Smooth muscle cell of the brain vasculature (primary cell): ENCODE data around the gene ZNF12.

ENCODE experiments used
- DNase-seq: peaks from one replicate; pipeline ENCODE4 v3.0.0-alpha.2; 2012; ENCODE audit warnings: low read depth, low spot score

Gene ZNF12

DNA sequence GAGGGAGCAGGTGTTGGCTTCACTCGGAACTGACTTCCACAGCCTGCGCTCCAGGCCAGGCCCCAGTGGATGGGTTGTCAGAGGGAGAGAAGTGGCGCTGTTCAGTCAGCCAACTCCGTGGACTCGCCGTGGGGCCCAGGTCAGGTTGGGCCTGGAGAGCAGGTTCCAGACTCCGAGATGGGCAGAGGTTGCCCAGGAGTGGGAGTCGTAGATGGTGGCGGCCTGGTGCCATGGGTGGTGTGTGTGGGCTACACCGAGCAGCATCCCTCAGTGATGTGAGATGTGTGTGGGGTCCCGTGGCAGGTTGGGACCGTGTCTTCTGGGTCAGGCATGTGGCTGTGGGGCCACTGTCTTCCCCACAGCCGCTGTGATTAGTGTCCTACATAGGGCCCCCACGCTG, 59.2 kb downstream of the ZNF12 start:
- DNase-seq: no peak

DNA sequence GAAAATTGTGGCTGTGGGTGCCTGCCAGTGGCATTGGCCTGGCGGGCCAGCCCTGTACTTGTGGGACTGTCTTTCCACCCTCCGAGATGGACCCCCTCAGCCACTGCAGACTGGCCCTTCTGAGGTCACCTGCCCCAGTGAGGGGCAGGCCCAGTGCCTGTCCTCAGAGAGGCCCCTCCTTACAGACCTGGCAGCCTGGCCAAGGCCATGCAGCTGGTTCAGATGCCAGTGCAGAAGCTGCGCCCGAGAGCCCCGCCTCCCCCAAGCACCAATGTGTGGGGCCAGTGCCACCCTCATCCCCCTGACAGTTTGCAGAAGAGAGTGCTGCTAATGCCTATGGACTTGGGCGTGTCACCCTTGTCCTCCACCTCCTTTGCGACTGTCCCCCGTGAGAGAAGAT, 59.7 kb downstream of the ZNF12 start:
- no peak for DNase-seq

DNA sequence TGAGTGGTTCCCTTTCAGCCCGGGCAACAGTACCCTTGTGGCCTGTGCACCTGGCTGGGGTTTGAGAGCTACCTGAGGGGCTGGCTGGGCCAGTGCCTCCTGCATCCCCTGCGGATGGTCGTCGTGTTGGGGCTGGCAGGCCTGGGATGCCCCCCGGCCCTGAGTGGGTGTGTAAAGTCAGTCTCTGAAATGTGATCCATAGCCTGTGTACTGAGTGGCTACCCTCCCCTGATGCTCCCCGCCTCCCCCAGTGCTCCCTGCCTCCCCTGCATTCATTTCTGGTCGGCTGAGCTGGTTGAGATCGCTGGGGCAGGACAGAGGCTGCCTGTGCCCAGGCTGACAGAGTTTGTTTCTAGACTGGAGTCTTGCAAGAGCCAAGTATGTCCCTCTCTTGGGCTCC, 60.3 kb downstream of the ZNF12 start:
- DNase-seq: no peak

DNA sequence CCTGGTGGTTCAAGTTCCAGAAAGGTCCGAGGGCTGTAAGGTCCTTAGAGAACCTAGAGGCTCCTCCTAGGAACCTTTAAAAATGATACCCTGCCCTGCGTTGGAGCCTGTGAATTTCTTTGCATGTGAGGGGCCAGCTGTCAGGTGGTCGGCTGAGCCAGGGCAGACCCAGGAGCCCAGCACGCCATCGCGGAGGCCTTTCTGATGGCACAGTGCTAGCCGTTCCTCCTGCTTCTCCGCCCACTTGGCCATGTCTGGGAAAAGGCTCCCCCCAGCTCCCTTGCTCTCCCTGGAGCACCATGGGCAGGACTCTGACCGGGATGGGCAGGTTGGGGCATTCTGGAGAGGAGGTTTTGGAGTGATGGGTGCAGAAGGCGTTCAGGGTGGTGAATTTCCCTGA, 62.0 kb downstream of the ZNF12 start:
- DNase-seq: no peak

GRCh38 chr7:6643915-6644625, 62.7 kb downstream of the ZNF12 start:
- no peak for DNase-seq

- DNase-seq: no peak
Measured at GRCh38 chr7:6642861-6643640, 63.7 kb downstream of the ZNF12 start.

- no peak for DNase-seq
Measured at GRCh38 chr7:6642239-6642839, 64.4 kb downstream of the ZNF12 start.

- no peak for DNase-seq
Measured at GRCh38 chr7:6641305-6642035, 65.3 kb downstream of the ZNF12 start.

DNA sequence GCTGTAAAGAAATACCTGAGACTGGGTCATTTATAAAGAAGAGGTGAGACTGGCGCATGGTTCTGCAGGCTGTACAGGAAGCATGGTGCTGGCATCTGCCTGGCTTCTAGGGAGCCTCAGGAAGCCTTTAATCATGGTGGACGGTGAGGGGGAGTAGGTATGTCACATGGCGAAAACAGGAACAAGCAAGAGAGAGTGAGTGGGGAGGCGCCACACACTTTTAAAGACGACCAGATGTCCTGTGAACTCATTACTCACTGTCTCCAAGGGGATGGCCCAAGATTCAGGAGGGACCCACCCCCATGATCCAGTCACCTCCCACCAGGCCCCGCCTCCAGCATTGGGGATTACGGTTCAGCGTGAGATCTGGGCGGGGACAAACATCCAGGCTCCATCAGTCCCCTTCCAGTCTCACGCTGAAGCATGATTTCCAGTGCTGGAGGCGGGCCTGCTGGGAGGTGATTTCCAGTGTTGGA, 66.5 kb downstream of the ZNF12 start:
- DNase-seq: no peak

- no peak for DNase-seq
Measured at GRCh38 chr7:6639627-6640026, 67.1 kb downstream of the ZNF12 start.

DNA sequence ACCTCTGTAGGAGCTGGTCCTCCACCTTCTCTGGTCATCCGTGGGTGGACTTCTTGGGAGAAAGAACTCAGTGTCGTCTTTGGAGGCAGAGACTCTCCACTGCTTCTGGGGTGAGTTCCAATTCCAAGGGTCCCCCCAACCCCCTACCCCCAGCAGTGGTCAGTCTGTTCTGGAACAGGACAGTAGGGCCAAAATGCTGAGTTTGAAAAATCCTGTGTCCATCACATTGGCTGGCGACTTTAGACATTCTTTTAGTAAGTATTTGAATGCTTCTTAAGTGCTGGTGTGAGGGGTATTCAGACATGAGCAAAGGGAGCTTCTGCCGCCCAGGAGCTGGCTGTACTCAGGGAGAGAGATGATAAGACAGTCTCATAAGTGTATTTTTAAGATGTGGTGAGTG, 67.7 kb downstream of the ZNF12 start:
- DNase-seq: no peak
